Urinary bladder (tissue), 4 donors: ENCODE results near the gene DEPP1. TPM values are rescaled to one million over a fixed set of nuclear protein-coding genes. Genes with fewer than 3 reads are reported as not detected.

Source experiments
- DNase-seq: peaks from one replicate; pipeline ENCODE4 v3.0.0-alpha.2; 2015; ENCODE audit errors: extremely low spot score
- H3K27ac ChIP-seq: one replicate; pipeline ENCODE4 v1.5.1; 2013; ENCODE audit warnings: low read depth, mild to moderate bottlenecking, moderate library complexity
- H3K36me3 ChIP-seq: one replicate; pipeline ENCODE4 v1.6.1; 2013; ENCODE audit warnings: mild to moderate bottlenecking, moderate library complexity; ENCODE audit not compliant: insufficient read depth
- H3K4me1 ChIP-seq: one replicate; pipeline ENCODE4 v1.6.1; 2013; ENCODE audit warnings: mild to moderate bottlenecking, moderate library complexity; ENCODE audit not compliant: insufficient read depth
- H3K4me3 ChIP-seq: one replicate; pipeline ENCODE4 v1.5.1; 2013; ENCODE audit warnings: low read depth, low read length
- WGBS: extraction: QIAGEN DNeasy Blood & Tissue Kit; methylation state at CpG from one replicate; pipeline ENCODE4 v1.1.7; 2013; 5-methylcytosine and 5-hydroxymethylcytosine counted together
- polyA plus RNA-seq: library from polyadenylated mRNA; stranded (reverse); fragments of 200-250 nt; gene quantifications from one replicate; pipeline ENCODE4 v1.2.3, GENCODE V29; 2013
- total RNA-seq: library from RNA; depleted of rRNA; stranded (reverse); fragments of >200 nt; gene quantifications from one replicate; pipeline ENCODE4 v1.2.3, GENCODE V29; 2014
- donor health status: healthy with polysubstance abuse.
- donor health status: healthy.

Gene DEPP1
- total and polyA plus RNA-seq, 2 donors: 15.5 to 51.6 TPM

DNA sequence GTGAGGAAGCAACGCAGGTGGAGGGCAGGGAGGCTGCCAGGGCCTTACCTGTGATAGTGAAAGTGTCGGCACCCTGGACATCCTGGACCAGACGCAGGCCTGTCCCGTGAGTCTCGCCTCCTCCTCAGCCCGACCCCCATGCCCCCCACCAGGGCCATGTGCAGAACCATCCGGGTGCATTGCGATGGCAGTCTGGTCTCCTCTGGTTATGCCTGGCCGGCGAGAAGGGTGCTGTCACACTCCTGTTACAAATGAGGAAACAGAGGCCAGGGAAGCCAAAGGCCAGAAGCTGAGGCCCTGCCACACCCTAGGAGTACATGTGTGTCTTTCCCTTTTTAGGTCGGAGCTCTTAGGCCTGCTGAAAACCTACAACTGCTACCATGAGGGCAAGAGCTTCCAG is 7.2 kb downstream of the DEPP1 start:
- DNase-seq: no peak
- H3K4me3 ChIP-seq: no peak overlapping the region
- H3K4me1 ChIP-seq: no peaks in the 10 kb centered on the region
- WGBS: 95% methylated on average over 11 of the region's 11 CpGs
- no peaks in the 10 kb centered on the region for H3K36me3 ChIP-seq
- H3K27ac ChIP-seq: no peak overlapping the region

DNA sequence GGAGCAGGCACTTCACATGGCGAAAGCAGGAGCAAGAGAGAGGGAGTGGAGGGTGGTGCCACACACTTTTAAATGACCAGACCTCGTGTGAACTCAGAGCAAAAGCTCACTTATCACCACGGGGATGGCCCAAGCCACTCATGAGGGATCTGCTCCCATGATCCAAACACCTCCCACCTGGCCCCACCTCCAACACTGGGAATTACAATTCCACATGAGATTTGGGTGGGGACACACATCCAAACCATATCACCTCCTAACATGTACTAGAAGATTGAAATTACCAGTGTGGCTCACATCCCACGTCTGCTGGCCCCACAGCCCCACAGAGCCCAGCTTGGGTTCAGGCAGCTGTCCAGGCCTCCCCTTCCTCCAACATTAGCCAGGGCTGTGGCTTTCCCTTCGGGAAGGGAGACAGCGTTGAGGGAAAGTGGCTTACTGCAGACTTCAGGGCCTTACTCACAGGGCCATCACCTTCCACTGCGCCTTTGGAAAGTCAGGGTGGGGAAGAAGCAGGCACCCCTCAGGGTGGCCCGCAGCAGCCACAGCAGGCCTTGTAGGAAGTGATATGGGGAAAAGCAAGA is 7.7 kb downstream of the DEPP1 start:
- Histone ChIP-seq H3K4me3 (no peak overlapping the region), H3K27ac (no peak overlapping the region), H3K4me1 (no peaks in the 10 kb centered on the region), H3K36me3 (no peaks in the 10 kb centered on the region)
- no peak for DNase-seq
- WGBS: 94% methylated on average over 8 of the region's 8 CpGs

DNA sequence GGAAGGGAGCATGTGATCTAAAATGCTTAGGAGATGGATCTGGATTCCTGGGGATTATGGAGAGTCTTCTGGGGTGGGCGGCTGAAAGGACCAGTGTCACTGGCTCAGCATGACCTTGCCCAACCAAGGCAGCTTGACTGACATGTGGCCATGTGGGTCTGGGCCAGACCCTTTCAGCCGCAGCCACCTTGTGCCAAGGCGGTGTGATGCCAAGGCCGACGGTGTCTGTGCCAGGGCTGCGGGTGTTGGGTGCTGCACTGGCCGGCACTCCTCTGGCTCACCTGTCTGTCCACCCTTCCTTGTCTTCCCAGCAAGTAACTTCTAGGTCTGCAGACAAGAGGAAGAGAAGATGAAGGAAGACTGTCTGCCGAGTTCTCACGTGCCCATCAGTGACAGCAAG is 8.8 kb downstream of the DEPP1 start:
- 93% methylated on average over 9 of the region's 9 CpGs for WGBS
- Histone ChIP-seq H3K4me3 (no peak overlapping the region), H3K36me3 (no peaks in the 10 kb centered on the region), H3K27ac (no peak overlapping the region), H3K4me1 (no peaks in the 10 kb centered on the region)
- DNase-seq: no peak

DNA sequence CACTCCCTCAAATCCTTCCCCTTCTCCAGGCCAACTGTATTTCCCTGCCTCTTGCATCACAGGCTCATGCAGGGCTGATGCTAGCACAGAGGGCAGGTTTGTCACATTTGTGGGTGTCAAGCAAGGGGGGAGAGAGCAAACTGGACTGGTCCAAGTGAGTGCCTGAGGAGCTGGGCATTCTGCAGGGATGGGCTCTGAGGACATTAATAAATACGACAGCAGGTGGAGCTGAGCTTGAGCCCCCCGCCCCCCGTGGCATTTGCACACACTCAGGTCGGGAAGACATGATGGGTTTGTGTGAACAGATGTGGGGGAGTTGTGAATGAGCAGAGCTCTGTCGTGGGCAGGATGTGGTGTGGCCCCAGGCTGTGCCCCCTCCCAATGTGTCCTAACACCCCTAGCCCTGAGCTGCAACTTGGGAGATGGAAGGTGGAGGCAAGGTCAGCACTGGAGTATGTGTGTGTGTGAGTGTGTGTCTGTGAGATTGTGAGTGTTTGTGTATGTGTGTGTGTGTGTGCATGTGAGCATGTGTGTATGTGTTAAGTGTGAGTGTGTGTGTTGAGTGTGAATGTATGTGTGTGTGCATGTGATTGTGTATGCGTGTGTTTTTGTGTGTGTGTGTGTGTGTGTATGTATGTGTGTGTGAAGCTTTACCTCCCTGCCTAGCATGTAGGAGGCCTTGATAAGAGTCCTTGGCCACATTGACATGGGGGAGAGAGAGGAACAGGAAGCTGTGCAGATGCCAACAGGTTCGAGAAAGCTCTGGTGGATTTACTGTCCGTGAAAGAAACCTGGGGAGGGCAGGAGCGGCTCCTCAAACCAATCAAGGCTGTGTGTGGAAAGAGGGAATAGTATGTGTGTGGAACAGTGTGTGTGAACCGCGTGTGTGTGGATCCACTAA is 9.9 kb downstream of the DEPP1 start:
- 78% methylated on average over 11 of the region's 11 CpGs for WGBS
- no peak for DNase-seq
- no peaks in the 10 kb centered on the region for H3K4me1 ChIP-seq
- H3K36me3 ChIP-seq: no peaks in the 10 kb centered on the region
- no peak overlapping the region for H3K27ac ChIP-seq
- H3K4me3 ChIP-seq: no peak overlapping the region

DNA sequence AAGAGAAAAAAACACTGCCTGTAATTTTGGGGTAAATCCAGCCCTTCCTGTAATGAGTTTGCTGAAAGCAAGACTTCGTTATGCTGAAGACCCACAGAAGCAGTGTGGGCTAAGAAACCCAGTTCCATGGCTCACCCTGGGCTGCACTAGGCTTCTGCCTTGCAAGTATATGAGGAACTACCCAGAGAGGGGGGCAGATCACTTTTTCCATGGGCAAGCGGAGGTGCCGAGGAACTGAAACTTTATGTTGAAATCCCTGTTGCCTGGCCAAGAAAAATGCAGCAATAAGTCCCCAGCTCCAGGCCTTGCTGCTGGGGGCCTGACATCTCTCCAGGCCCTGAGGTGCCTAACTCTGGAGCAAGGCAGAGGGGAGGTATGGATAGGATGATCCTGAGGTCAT is 10.5 kb downstream of the DEPP1 start:
- no peak overlapping the region for H3K27ac ChIP-seq
- no peak overlapping the region for H3K4me3 ChIP-seq
- H3K4me1 ChIP-seq: no peaks in the 10 kb centered on the region
- 55% methylated on average over 3 of the region's 3 CpGs for WGBS
- DNase-seq: no peak
- no peaks in the 10 kb centered on the region for H3K36me3 ChIP-seq

DNA sequence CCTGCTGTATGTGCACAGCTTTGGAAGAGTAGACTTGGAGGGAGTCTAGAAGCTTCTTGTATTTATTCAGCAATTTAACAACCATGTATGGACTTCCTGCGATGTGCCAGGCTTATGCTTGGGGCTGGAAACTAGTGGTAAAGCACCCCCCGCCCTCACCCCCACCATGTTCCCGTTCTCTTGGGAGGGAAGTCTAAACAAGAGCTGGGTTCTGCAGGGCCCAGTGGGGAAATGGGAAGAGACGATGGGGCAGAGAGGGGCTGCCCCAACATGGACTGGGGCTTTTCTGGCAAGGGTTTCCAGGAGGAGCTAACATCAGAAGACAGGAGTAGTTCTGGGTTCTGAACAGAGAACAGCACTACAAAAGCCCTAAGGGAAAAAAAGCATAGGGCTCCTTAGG is 11.0 kb downstream of the DEPP1 start:
- DNase-seq: no peak
- H3K4me3 ChIP-seq: no peak overlapping the region
- H3K4me1 ChIP-seq: no peaks in the 10 kb centered on the region
- no peaks in the 10 kb centered on the region for H3K36me3 ChIP-seq
- no peak overlapping the region for H3K27ac ChIP-seq
- 75% methylated on average over 4 of the region's 4 CpGs for WGBS

DNA sequence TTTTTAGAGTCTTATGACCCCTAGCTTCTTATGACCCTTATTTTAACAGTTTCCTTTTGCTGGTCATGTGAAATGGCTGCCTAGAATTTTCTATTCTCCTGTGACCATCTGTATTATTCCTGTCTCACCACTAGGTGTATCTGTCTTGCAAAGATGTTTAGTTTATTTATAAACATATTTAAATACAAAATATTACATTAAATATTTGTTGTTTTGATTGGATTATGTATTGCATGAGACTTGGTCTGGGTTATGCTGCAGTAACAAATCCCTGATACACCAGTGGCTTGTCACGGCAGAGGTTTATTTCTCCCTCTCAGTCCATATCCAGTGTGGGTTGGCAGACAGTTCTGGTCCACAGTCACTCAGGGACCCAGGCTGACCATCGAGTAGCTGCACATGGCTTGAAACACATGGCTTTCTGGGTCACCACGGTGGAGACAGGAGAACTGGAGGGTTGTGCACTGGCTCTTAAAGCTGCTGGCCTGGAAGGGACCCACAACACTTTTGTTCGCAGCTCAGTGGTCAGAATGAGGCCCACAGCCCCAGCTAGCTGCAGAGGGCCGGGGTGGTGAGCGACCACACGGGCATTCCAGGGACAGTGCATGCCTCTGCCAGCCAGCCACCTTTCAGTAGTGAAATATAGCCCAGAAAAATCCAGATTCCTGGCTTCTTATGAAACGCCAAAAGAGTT is 11.6 kb downstream of the DEPP1 start:
- 90% methylated on average over 8 of the region's 8 CpGs for WGBS
- DNase-seq: no peak
- Histone ChIP-seq H3K36me3 (no peaks in the 10 kb centered on the region), H3K4me1 (no peaks in the 10 kb centered on the region), H3K27ac (no peak overlapping the region), H3K4me3 (no peak overlapping the region)

DNA sequence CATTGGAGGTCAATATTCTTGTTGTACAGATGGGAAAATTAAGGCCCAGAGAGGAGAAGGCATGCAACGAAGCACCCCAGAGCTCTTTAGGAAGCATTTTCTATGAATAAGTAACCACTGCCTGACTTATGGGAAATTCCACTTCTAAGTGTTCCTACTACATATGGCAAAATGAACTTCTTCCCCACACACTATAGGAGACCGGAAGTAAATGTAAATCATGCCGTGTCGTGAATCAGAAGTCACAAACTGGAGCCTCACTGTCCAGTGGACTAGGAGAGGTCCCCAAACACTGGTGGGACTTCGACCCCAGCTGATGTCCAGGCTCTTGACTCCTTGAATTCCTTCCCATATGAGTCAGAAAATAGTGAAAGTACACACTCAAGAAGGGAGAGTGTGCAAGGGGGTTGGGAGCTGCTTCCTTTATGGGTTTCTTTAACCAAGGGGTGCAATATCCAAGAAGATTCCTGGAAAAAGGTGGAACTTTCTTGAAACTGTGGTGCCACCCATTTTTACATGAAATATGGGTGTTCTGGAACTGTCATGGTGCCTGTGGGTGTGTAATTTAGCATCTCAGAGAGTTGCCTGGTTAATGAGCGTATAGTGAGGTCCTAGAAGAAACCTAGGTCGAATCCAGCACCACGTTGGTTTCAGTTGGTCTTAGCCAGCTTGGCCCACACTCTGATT is 12.3 kb downstream of the DEPP1 start:
- no peak overlapping the region for H3K4me3 ChIP-seq
- 80% methylated on average over 8 of the region's 8 CpGs for WGBS
- no peak for DNase-seq
- H3K36me3 ChIP-seq: no peaks in the 10 kb centered on the region
- no peak overlapping the region for H3K27ac ChIP-seq
- no peaks in the 10 kb centered on the region for H3K4me1 ChIP-seq

DNA sequence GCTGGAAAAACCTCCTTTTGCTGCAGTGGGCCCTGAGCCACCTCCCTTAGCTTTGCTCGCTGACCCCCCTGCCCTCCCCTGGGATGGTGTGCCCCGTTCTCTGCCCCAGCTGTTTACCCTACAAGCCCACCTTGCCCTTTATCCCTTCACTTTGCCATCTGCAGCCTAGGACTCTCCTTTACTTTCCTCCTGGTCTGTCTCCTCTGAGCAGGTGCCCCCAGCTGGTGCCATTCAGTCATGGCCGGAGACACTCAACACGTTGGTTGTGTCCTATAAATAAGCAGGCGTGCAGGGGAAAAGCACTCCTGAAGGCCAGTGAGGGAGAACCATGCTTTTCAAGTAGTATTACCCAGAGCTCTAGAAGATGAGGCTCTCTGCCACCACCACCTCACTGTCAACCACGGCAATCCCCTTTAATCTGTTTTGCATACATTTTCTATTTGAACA is 12.9 kb downstream of the DEPP1 start:
- H3K4me1 ChIP-seq: no peaks in the 10 kb centered on the region
- H3K4me3 ChIP-seq: no peak overlapping the region
- 90% methylated on average over 6 of the region's 6 CpGs for WGBS
- H3K27ac ChIP-seq: no peak overlapping the region
- no peaks in the 10 kb centered on the region for H3K36me3 ChIP-seq
- DNase-seq: no peak

DNA sequence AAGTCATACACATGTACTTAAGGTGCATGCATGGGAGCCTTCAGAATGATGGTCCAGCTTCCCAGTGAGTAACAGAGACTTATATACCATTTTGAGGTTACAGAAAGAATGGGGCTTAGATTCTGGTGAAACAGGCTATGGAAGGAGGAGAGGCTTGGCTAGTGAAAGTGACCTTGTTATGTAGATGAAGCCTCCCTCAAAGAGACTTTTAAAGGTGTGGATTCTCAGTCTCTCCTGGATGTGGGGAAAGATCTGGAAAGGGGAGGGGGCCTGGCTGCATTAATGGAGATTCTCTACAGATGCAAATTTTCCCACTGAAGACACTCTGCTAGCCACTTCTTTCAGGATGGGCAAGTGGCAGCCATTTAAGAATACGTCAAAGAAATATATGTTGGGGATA is 13.5 kb downstream of the DEPP1 start:
- H3K4me1 ChIP-seq: no peaks in the 10 kb centered on the region
- no peak for DNase-seq
- H3K4me3 ChIP-seq: no peak overlapping the region
- no peaks in the 10 kb centered on the region for H3K36me3 ChIP-seq
- whole genome bisulfite sequencing: 95% methylated on average over 1 of the region's 1 CpG
- no peak overlapping the region for H3K27ac ChIP-seq

DNA sequence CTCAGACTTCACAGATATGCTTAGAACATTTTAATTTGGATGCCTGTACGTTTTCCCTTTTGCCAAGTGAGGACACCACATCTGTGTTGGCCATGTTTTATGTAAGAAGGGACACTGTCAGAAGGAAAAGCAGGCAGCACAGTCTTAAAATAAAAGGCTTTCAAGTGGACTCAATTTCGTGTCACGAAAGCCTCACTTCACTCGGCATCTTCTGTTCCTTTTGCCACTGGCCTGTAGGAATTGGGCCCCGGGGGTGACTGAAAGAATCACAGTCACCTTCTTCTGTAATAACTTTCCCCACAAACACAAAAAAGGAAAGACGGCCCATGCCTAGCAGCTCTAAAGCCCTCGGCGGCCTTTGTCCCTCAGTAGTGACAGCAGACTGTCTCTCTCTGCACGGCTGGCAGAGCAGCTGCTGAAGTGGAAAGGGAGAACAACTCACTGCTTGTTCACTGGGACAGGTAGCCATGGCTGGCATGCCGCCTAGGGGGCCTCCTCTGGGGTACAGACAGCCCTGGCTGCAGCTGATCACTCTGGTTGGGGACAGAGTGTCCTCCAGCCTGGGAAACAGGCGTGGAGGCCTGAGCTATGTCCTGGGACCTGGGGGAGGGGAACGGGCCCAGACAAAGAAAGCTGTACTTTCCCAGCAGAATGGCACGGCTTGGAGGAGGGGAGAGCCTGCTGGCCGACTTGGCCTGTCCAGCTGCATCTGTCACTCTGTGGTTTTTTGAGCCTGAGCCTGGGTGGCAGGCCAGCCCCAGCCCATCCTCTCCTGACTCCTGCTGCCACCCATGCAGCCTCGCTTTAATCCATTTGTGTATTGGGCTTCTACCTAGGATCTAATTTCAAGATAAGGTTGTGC is 14.6 kb downstream of the DEPP1 start:
- 57% methylated on average over 15 of the region's 15 CpGs for WGBS

DNA sequence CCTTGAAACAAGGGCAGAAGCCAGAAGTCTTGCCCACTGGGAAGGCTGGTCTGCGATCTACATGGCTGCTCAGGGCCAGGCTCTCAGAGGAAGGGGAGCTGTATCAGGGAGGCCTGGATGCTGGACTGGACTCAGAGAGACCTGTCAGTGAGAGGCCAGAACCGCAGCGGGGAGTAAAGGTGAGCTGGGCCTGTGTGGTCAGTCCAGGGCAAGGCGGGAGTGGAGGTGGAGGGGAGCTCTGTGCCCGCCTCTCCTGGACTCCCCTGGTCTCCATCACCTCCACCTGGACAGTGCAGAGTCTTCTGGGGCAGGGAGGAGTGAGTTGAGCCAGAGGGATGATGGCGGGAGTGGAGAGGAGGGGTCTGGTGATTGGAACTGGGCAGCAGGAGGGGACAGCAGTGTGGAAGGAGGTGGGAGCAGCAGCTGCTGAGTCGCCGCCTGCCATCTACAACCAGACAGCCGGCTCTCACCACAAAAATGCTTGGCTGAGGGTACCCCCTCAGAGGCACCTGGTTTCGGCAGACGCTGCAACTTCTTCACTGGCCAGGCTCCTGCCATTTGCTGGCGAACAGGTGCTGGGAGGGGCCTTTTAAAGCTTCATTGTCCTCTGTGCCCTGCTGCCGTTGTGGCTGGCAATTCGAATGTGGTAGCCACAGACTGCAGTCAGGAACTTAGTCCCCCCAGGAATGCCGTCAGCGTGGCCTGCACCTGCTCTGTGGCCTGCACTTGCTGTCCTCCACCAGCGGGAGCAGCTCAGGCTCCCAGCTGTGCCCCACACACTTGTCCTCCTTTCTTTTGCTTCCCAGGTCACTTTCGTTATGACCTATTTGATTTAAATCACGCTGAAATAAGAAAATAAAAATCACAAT is 15.5 kb downstream of the DEPP1 start:
- Histone ChIP-seq H3K36me3 (no peaks in the 10 kb centered on the region), H3K4me1 (peaks cover 3% of the 10 kb centered on the region), H3K4me3 (no peak overlapping the region), H3K27ac (no peak overlapping the region)
- no peak for DNase-seq
- 89% methylated on average over 19 of the region's 19 CpGs for WGBS

More for the DNA sequence above, 14.6 kb downstream of the DEPP1 start:
- Histone ChIP-seq H3K27ac (no peak overlapping the region), H3K4me3 (no peak overlapping the region), H3K4me1 (peaks cover 2% of the 10 kb centered on the region), H3K36me3 (no peaks in the 10 kb centered on the region)
- DNase-seq: no peak
